AG10803 (cell line): ENCODE measurements around the gene TNIP1.
A peak's percentile ranks its signal among the peaks of the same experiment; 100 is the strongest.

ENCODE experiments used
- DNase-seq: peaks from one replicate; pipeline ENCODE4 v3.0.0; 2010; ENCODE audit warnings: low read depth
- H3K4me3 ChIP-seq: 2 replicates; pipeline ENCODE4 v1.5.1; 2011; ENCODE audit warnings: mild to moderate bottlenecking, low read length, control low read depth
- TF ChIP-seq, protein P1 (sequence below): conservative IDR thresholded peaks from 2 replicates; pipeline ENCODE4 v1.5.1; 2011; ENCODE audit warnings: mild to moderate bottlenecking, low read length, control low read depth, inconsistent platforms

The TNIP1 gene

DNA sequence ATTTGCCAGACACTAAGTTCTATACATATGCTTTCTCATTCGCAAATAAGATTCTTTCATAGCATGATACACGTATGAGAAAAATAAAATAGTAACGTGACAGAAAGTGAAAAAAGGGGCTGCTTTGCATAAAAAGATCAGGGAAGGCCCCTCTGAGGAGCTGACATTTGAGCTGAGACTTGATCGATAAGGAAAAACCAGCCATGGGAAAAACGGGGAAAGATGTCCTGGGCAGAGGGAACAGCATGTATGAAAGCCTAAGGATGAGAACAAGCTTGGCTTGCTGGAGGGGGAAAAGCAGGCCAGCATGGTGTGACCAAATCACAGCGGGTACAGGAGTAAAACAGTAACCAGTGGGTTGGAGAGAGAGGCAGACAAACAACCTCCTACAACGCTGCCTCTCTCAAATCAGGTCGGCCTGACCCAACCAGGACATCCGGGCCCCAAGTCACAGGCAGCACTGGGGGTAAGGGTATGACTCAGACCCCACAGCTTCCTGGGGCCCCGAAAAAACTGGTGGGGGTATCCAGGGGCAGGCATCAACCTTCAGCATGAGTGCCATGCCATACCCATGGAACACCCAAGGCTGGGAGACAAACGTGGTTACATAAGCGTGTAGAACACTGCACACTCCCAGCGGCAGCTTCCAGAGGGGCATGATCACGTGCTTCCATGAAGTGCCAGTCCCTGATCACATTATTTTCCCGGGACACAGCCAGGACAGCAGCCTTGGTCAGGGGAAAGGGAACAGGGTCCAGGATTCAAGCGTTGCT lies 2.2 kb downstream of the TNIP1 start:
- TF ChIP-seq, protein P1, sequence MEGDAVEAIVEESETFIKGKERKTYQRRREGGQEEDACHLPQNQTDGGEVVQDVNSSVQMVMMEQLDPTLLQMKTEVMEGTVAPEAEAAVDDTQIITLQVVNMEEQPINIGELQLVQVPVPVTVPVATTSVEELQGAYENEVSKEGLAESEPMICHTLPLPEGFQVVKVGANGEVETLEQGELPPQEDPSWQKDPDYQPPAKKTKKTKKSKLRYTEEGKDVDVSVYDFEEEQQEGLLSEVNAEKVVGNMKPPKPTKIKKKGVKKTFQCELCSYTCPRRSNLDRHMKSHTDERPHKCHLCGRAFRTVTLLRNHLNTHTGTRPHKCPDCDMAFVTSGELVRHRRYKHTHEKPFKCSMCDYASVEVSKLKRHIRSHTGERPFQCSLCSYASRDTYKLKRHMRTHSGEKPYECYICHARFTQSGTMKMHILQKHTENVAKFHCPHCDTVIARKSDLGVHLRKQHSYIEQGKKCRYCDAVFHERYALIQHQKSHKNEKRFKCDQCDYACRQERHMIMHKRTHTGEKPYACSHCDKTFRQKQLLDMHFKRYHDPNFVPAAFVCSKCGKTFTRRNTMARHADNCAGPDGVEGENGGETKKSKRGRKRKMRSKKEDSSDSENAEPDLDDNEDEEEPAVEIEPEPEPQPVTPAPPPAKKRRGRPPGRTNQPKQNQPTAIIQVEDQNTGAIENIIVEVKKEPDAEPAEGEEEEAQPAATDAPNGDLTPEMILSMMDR: no peak
- H3K4me3 ChIP-seq: no peak overlapping the region
- no peak for DNase-seq

DNA sequence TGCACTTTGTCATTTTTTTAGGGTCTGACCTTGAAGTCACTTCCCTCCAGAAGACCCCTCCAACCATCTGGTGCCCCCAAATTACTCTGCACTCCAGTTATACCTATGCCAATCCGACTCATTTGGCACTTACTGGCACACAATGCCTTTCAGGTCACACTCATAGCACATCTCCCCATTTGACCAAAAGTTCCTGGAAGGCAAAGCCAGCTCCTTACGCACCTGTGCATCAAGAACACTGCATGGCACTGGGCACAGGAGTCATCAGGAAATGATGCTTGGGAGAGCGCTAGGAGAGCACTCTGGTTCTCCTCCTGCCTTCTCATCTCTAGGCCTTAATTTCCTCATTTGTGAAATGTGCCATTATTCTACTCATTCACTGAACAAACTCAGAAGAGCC lies 2.9 kb downstream of the TNIP1 start:
- TF ChIP-seq, protein P1: no peak
- DNase-seq: no peak
- no peak overlapping the region for H3K4me3 ChIP-seq

DNA sequence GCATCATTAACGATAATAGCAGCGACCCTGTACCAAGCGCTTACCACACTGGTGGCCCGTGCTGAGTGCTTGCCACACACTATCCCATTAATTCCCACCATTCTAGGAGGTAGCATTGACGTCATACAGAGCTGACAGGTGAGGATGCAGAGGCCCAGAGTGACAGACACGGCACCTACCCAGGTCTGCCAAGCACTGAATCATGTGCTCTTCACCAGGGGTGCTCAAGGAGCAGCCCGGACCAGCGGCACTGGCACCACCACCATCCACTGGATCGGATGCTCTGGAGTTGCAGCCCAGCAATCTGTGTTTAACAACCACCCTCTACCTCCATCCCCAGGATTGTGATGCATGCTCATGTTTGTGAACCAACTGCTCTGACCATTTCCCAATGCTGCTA lies 3.4 kb downstream of the TNIP1 start:
- H3K4me3 ChIP-seq: no peak overlapping the region
- TF ChIP-seq, protein P1: no peak
- no peak for DNase-seq

DNA sequence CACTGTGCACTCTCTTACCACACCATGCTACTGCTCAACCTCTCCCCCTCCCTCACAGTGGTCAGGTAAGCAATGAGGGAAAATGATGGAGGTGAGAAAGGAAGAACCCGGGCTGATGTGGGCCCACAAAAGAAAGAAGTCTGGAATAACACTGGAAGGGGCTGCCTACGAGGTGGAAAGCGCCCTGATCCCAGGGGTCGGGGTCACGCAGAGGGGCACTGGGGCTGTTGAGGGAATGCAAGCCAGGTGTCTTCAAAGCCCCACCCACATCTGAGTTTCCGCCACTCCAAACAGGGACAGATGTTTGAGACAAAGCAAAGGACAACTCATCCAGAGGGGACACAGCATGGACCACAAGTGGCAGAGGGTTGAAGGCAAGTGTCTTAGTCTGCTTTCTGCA lies 4.2 kb downstream of the TNIP1 start:
- DNase-seq: no peak
- no peak overlapping the region for H3K4me3 ChIP-seq
- TF ChIP-seq, protein P1: no peak

DNA sequence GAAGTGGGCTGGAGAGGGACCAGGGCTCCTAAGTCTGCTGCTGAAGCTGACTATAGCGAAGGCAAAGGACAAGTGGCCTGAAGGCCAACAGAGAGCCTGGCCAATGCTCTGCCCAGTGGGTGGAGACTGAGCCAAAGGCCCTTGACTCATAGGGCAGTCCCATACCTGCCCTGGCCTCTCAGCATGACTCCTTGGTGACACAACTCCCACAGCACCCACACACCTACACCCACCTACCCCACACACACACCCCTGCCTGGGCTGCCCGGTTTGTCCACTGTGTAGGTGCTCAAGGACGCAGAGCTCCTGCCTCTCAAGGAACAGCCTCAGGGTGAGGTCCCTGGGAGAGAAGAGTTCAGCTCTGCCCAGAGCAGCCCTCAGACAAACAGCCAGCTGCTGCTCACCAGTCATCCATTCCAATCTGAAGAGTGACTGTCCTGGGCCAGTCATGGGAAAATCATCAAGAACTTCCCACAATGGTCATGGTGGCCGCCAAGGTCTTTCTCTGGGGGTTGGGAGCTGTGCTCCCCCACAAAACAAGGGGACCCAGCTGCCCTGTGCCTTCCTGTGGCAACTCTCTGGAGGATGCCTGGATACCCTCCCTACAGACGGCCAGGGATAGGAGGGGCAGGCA lies 5.0 kb downstream of the TNIP1 start:
- DNase-seq: peak; percentile 52
- TF ChIP-seq, protein P1: no peak
- H3K4me3 ChIP-seq: no peak overlapping the region

DNA sequence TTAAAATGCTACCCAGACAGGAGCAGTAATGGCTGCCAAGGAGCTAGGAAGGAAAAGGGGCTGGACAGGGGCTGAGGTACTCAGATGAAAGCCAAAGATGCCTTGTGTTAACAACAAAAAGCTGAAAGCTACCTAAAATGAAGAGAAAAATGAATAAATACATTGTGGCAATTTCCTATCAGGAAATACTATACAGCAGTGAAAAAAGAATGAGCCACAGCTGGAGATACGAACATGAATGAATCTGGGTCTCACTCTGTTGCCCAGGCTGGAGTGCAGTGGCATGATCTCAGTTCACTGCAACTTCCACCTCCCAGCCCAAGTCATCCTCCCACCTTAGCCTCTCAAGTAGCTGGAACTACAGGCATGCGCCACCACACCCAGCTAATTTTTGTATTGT lies 6.3 kb downstream of the TNIP1 start:
- DNase-seq: no peak
- H3K4me3 ChIP-seq: no peak overlapping the region
- TF ChIP-seq, protein P1: no peak

DNA sequence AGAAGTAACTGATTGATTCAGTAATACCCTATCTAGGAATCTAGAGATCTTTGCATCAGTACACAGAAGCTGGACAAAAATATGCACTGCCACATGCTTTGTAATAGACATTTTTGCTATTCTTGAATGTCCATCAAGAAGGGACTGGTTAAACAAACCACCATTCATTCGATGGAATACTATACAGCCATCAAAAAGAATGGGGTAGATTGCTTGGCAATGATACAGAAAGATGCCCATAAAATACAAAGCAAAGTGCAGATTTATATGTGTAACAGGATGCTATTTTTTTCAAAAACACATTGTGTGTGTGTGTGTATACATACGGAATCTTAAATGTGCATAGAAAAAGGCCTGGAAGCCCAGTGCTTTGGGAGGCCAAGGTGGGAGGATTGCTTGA lies 7.6 kb downstream of the TNIP1 start:
- TF ChIP-seq, protein P1: no peak
- no peak overlapping the region for H3K4me3 ChIP-seq
- no peak for DNase-seq
